GM19463 (cell line): ENCODE measurements around the gene USP46.

Experiments
- ATAC-seq: cut with Tn5 transposase; IDR thresholded peaks from one replicate; pipeline ENCODE4 v1.9.1; 2021; ENCODE audit warnings: mild to moderate bottlenecking, moderate library complexity; ENCODE audit not compliant: unreplicated experiment

The USP46 gene

DNA sequence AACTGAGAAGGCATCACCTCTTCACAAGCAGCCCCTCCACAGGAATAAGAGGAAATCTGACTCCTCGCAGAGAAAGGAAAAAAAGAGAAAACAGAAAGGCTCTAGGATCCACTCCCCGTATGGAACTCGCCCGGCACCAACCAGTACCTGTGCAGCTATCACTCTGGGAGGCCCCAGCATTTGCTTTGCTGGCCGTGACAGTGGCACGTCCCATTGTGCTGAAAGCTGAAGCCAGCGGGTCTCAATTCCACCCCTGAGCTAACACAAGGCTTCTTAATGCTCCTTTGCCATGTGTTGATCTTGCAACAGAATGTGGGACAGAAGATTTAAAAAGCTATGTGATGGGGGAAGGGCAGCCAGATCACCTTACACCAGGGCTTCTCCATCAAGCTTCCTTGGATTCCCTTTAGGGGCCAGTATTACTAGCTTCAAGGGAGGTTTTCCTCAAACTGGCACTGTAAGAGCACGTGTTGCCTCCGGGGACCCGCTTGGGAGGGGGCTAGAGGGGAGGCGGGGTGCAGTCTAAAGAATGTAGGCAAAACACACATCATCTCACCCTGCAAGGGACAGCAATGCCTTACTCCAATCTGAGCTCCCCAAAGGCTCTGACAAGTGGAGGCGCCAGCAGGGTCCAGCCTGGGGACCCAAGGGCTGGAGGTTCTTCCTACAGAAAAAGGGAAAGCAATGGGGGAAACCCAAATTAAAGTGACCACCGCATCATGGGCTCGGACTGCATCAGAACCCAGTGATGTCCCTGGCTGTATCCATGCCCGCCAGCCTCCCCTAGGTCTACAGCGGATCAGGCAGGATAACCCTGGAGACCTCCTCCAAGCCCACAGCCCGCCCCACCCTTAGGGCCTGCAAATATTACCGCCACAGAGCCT lies 1.2 kb downstream of the USP46 start:
- no peak for ATAC-seq

DNA sequence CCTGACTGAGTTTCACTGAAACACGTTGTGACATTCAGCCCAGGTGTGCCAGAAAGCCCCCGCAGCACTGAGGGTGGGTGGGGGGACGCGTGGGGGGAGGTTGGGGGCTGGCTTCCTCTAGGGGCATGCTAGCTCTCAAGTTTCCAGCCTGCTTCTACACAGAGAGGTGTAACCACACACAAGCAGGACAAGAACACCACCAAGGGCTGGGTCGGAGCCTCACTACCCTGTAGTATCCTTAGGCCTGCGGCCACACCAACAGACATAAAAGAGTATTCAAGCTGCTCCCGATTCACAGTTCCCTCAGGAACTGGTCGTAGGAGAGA lies 1.8 kb downstream of the USP46 start:
- no peak for ATAC-seq

DNA sequence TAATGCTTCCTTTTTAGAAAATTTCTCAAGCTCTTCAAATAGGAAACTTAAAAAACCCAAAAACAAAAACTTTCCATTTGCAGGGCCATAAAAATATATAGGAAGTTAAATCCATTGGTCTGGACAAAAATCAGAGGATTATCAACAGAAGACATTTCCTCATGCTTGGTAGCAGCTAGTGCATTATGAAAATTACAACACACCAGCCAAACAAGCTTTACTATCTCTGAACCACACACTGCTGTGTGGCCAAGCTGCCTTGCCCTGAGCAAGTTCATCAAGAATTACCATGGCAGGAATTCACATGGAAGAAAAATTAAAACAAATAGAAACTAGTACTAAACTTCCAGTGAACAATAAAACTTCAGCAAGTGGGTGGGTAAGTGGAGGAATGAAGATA lies 3.6 kb downstream of the USP46 start:
- no peak for ATAC-seq

DNA sequence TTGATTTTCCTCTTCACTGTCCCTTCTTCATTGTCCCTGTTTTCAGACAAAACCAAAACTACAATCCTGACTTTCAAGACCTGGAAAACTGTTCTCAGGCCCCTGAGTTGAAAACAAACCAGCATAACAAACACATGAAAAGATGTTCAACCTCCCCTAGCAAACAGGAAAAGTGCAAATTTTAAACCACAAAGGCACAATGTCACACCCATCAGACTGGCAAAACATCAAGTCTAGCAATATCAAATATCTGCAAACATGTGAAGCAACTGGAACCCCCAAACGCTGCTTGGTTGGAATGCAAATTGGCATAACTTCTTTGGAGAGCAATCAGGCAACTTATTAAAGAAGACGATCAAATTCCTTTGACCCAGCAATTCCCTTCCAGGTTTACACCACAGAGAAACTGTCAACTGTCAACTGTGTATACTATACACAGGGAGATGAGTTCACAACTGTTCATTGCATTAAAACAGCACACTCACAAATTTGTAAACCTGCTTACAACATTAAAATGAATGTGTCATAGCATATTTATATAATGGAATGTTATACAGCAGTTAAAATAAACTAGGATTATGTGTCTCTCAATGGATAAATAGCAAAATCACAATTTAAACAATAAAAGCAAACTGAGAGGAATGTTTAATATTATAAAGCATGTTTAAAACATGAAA lies 7.0 kb downstream of the USP46 start:
- no peak for ATAC-seq

DNA sequence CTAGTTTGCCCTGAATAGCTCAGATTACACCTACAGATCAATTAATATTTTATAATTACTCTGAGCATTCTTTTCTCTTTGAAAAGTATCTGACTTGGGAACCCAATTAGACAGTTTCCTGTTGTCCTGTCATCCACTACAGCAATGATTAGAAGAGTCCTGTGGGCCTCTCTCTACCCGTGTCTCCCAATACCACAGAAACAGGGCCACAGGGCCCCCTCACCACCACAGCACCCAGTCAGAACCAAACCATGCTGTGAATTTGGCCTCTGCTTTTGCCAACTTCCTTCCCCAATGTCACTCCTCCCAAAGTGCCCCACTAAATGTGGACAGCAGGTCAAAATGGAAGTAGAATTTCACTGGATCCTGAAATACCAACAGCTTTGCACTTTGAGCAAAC lies 10.3 kb downstream of the USP46 start:
- no peak for ATAC-seq

DNA sequence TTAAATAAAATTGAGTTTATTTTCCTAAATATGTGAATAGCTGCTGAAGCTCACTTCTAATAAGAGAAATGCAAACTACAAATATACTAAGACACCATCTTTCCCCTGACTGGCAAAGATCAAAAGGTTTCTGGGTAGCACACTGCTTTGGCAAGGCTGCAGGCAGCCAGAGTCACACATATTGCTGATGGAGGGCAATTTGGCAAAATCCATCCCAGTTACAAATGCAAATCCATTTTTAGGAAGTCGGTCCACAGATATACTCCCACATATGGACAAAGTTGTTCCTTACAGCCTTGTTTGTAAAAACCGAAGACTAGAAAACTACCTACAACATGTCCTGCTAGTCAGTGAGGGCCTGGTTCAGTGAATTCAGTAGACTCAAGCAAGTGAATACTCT lies 12.4 kb downstream of the USP46 start:
- no peak for ATAC-seq

DNA sequence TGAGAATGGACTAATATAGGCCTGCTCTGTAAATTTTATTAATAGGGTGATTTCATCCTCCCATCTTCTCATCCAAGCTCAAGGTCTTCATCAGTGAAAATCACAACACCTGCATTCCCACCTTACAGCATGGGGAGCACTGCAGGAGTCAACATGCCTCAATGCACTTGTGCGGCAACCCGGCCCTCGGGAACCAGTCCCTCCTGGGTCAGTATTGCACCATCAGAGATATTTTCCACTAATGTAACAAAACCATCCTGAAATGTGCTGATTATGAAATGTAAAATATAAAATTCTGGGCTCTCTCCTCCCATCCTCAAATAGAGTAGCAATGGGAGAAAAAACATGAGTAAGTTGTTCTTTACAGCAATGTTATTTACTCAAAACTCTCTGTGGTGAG lies 13.0 kb downstream of the USP46 start:
- ATAC-seq = no peak

DNA sequence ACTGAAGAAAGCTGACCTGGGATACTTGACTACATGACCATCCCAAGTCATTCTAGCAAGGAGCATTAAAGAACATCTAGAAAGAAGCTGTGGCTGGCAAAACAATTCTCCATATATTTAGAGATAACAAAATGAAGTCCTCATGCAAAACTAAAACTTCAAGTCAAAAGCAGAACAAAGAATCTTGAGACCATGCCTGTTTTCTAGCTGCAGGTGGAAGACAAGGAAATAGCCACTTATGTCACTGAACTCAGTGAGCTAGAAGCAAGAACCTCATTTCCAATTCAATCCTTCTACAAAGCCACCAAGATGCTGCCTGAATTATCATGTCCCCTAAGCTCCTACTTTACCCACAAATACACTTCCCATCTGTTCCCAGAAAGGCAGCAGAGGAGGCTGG lies 13.8 kb downstream of the USP46 start:
- ATAC-seq = no peak

DNA sequence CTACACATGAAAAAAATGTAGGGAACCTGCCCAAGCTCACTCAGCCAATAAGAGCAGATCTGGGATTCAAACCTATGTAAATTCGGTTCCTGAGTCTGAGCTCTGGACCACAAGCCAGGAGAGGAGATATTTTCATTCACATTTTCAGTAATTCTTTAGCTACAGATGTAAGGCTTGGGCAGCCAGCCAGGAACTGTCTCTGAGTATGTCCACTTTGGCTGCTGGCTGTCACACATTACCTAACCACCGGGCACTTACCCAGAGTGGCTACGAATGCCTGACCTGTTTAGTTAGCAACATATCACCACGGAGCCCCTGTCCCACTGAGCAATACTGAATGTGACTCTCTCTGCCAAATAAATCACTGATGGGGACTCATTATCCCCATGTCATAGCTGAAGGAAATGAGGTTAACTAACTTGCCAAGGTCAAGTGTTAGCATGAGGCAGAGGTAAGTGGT lies 15.3 kb downstream of the USP46 start:
- ATAC-seq = peak; percentile 37

DNA sequence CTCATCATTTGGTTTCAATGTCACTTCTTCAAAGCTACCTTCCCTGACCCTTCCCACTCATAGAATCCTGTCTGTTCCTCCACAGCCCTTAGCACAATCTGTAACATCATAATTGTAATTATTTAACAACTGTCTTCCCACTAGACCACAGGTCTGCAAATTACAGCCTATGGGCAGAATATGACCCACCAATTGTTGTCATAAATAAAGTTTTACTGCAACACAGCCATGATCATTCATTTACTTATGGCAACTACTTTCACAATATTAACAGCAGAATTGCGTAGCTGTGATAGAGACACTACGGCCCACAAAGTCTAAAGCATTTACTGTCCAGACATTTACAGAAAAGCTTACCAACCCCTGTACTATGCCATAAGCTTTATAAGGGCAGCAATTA lies 15.9 kb downstream of the USP46 start:
- ATAC-seq = no peak

DNA sequence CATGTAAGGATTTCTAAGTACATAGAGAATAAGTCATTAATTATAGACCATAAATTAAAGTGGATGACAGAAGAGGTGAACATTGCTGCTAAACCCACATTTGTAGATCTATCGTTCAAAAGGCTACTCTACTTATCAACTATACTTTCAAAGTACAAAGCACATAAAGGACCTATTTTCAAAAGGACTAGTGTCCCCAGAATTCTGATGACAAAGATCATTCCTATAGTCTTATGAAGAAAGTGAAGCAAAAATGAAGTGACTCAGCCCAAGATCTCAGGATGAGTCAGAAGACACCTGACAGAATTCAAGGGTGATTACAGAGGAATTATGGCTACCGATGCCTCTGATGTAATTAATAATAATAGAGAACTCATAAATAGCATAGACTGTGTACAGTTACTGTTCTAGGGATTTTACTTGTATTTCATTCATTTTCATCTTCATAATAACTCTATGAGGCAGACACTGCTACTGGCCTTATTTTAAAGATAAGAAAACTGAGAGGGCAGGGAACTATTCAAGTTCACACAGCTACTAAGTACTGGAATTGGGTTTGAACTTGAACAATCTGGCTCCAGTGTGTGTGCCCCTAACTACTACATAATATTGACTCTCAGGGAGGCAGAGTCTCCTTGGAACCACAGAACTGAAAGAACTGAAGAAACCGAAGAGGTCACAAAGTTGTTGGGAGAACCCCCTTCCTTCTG lies 17.1 kb downstream of the USP46 start:
- ATAC-seq = peak; percentile 80

DNA sequence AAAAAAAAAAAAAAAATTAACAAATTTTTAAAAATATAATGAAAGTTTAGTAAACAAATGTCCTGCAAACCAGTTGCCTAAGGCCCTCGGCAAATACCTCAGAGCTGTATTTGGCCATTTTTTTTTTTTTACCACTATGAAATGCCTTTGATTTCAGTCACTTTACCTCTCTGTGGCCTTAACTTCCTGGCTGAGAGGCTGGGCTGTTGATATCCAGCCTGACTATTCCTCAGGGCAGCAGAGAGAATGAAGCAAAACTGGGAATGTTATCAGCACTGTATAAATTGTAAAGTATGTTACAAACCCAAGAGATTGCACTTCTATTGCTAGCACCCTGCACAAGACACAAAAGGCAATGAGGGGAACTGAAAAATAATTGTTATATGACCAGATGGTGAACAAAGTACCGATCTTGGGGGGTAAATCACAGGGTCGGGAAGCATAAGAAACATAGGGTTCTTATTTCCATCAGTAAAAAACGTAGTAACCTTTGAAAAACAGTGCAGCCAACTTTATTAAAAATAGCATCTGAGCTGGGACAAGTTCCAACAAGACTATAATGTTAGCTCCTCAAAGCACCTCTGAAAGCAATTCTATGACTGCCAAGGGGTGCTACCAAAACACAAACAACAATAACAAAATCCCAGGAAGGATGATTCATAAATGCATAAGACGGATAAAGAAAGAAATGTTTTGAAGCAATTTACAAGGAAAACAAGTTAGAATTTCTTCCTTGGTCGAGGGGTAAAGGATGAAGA lies 18.1 kb downstream of the USP46 start:
- no peak for ATAC-seq

DNA sequence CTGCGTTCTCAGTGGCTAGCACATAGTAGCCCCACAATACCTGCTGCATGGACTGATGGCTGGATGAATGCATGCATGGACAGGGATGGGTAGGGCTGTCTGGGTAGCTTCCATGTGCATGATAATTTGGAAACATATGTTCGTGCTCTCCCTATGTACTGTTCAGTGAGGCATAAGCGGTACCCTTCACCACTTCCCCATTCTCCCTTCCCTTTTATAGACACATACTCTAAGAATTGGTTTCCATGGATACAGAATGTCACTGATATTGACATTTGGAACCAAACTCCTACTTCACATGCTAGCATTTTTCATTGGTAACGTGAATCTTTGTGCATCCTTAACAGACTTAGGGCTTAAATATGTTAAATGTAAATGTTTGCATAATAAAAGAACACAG lies 20.4 kb downstream of the USP46 start:
- peak; percentile 32 for ATAC-seq

DNA sequence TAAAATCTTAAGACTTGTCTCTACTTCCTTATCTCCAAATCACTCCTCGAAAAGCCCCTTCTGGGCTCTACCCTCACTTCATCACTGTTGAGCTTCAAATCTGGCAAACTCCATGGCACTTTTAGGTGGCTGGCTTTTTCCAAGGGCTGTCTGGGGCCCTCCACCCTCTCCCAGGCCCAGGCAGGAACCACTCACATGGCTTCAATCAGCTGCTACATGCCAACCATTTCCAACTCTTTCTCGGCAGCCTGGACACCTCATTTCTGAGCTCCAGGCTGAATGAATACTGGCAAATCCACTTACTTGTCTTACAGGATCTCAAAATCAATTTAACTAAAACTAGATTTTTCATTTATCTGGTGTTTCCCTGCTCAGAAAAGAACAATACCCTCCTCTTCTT lies 22.0 kb downstream of the USP46 start:
- no peak for ATAC-seq

DNA sequence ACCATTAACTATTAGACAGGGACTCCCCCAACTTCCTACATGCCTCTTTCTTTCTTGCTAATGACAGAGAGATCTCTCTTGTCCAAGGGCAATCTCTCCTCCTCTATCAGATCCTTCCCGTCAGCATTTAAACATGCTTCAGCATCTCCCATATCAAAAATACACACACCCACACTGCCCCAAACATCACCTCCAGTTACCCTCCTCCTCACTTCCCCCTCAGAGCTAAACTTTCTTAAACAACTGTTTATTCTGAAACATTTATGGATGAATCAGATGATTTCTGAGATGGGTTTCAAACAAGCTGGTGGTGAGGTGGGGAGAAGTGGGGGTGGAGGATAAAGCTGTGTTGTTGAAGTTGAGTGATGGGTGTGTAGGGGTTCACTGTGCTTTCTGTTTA lies 23.5 kb downstream of the USP46 start:
- ATAC-seq = no peak

DNA sequence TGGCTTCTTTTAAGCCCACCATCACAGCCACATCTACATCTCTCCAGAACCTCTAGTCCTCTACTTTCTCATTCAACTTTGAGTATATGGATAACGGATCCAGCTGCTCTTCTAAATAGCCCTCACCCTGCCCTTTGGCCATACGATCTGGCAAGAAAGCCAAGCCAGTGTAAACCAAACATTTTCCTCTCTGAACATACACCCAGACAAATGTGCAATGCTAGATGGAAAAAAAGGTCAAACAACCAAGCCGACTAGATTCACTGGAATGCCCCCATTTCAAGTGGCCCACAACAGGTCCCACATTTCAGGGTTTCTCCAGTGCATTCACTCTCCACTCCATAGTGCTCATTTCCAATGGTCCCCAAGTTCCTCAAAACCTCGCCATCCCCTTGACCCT lies 24.0 kb downstream of the USP46 start:
- no peak for ATAC-seq

DNA sequence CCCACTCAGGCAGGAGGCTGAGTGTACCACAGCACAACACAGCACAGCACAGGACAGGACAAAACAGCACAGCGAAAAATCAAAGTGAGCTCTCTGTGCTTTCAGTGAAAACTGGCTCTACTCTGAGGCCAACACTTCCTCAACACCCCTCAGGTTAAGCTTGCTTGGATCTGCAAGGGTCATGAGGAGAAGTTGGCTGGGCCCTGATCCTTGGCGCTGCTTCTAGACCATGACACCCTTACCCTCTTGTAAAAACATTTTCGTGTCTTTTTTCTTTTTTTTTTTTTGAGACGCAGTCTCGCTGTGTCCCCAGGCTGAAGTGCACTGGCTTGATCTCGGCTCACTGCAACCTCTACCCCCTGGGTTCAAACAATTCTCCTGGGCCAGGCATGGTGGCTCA lies 25.3 kb downstream of the USP46 start:
- ATAC-seq = no peak

DNA sequence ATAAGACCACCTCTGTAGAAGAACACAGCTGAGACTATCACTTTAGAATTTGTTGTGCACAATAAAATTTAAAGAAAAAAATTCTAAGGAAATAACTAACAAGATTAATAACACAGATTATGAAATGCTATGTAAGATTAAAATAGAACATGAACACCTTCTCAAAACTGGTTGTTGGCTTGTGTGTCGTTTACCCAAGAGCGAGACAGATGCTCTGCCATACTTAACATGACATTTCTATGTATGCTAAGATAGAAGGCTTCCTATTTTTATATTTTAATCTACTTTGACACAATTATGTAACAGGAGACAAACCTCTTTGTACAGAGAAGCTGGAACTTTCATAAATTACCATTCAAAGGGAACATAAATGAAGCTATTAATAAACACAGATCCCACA lies 30.1 kb downstream of the USP46 start:
- ATAC-seq = no peak

DNA sequence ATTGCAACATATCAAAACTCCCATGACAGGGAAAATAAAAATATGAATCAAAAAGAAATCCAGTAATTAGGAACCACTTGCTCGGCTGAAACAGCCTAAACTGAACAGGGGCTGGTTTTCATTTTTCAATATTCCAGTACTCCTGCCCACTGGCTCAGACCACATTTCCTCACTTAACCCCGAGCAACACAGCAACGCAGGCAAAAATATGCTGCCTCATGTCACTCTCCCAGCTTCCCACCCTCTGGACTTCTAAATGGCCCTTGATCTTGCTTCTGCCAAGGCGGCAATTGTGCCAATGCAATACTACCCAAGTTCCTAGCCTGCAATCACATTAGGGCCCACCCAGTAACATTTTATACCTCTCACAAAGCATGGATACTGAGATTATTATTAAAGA lies 30.6 kb downstream of the USP46 start:
- no peak for ATAC-seq

DNA sequence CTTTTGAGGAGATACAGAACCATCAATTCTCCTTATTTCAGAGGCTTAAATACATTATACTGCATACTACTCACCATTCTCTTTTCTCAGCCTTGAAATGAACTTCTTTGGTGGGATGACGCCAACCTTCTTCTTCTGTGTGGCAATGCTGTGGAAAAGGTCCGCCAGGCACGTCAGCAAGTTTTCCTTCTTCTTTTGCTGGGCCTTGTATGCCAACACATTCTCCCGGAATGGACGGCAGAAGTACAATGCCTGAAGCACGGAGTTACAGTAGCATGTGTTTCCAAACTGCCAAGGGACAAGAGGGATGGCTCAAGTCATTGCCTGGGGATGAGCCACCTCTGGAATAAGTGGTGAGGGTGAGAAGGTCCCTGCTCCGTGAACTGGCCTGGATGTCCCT lies 31.2 kb downstream of the USP46 start:
- ATAC-seq = no peak

DNA sequence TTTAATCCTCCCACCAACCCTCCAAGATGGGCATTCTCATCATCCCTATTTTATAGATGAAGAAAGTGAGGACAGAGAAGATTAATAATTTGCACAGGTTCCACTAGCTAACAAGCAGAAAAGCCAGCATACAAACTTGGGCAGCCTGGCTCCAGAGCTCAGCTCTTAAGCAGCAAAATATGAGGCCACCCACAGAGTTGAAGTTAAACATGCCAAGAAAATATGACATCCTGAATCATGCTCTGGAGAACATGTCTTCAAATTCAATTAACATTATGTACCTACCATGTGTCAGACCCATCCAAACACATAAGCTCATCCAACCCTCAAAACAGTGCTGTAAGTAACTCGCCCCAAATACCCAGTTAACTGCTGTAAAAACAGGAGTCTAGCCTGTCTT lies 33.9 kb downstream of the USP46 start:
- ATAC-seq = no peak
